ENCODE measurements around the gene FOSL2. TPM values are rescaled to one million over a fixed set of nuclear protein-coding genes. Genes with fewer than 3 reads are reported as not detected.
A peak's percentile ranks its signal among the peaks of the same experiment; 100 is the strongest.

FOSL2 gene
- polyA plus RNA-seq, 1 donor (not counting 4 experiments of a cell fraction or from before 2014, with no cell fraction given): 24.1 TPM

DNA sequence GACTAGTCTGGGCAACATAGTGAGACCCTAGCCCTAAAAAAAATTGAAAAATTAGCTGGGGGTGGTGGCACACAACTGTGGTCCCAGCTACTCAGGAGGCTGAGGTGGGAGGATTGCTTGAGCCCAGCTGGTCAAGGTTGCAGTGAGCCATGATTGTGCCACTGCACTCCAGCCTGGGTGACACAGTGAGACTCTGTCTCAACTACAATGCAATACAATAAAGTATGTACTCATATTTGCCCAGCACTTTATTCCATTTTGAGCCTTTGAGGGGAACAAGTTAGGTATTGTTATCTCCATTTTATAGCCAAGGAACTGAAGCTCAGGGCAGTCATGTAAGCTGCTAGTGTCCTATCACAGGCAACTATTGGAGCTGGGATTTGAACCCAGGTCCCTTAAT, 53.9 kb downstream of the FOSL2 start:
- Histone ChIP-seq H3K36me3 (ENCODE audit: control insufficient read depth in 2 of 2, extremely low read depth in 1 of 2, insufficient read depth in 2 of 2, low read length in 2 of 2) (no peaks in the 10 kb centered on the region), H3K4me1 (ENCODE audit: control insufficient read depth, extremely low read depth, insufficient read depth, low read length) (peaks cover 63% of the 10 kb centered on the region), H3K4me3 (ENCODE audit: control insufficient read depth in 2 of 3, extremely low read depth in 1 of 3, insufficient read depth in 2 of 3, low read depth in 1 of 3, low read length in 3 of 3) (no peak overlapping the region)

DNA sequence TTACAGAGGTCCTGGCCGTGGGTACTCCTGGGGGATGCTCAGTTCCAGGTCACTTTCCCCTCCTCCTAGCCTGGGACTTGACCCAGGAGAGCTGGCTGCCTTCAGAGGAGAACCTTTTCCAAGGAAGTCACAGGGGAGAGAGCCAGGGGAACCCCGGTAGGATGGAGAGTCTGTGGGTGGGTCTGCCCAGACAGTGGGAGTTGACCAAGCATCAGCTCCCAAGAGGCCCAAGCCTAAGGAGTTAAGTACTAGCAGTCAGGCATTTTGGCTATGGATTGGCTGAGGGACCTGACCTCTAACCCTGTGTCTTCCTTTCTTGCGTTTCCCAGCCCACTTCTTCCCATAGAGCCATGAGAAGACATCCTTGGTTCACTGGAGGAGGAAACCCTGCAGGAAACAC, 54.4 kb downstream of the FOSL2 start:
- H3K4me1 ChIP-seq (ENCODE audit: control insufficient read depth, extremely low read depth, insufficient read depth, low read length): peaks cover 59% of the 10 kb centered on the region
- no peak overlapping the region for H3K4me2 ChIP-seq (ENCODE audit: control insufficient read depth, extremely low read depth, insufficient read depth, low read depth, low read length)
- H3K27ac ChIP-seq (ENCODE audit: control insufficient read depth, insufficient read depth, low read length): peak overlapping the region; percentile 82
- dilution Hi-C loops (cut with MboI; ENCODE audit: extremely low pct_ligation_motif_present, low sequenced_read_pairs): no loop called here
- no peaks in the 10 kb centered on the region for H3K36me3 ChIP-seq (ENCODE audit: control insufficient read depth in 2 of 2, extremely low read depth in 1 of 2, insufficient read depth in 2 of 2, low read length in 2 of 2)
- DNase-seq (ENCODE audit: low read depth, low spot score) (no peak), FAIRE-seq (no peak)
- TF ChIP-seq, protein P1, sequence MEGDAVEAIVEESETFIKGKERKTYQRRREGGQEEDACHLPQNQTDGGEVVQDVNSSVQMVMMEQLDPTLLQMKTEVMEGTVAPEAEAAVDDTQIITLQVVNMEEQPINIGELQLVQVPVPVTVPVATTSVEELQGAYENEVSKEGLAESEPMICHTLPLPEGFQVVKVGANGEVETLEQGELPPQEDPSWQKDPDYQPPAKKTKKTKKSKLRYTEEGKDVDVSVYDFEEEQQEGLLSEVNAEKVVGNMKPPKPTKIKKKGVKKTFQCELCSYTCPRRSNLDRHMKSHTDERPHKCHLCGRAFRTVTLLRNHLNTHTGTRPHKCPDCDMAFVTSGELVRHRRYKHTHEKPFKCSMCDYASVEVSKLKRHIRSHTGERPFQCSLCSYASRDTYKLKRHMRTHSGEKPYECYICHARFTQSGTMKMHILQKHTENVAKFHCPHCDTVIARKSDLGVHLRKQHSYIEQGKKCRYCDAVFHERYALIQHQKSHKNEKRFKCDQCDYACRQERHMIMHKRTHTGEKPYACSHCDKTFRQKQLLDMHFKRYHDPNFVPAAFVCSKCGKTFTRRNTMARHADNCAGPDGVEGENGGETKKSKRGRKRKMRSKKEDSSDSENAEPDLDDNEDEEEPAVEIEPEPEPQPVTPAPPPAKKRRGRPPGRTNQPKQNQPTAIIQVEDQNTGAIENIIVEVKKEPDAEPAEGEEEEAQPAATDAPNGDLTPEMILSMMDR (optimal IDR thresholded peaks at IDR 0.05 in 1 of 3, IDR thresholded peaks at IDR 0.05 in 1 of 3, conservative IDR thresholded peaks at IDR 0.05 in 1 of 3; ENCODE audit: extremely low read depth in 1 of 3, insufficient read depth in 2 of 3, low read length in 3 of 3): no peak
- no peak for TF ChIP-seq EZH2 (IDR thresholded peaks at IDR 0.05; ENCODE audit: low read length)
- no peaks in the 10 kb centered on the region for H3K27me3 ChIP-seq (ENCODE audit: control insufficient read depth, extremely low read depth, insufficient read depth, low read length)
- H3K9me3 ChIP-seq (ENCODE audit: control insufficient read depth, low read depth, low read length): no peaks in the 10 kb centered on the region
- H4K20me1 ChIP-seq (ENCODE audit: control insufficient read depth, extremely low read depth, insufficient read depth, low read length): no peaks in the 10 kb centered on the region
- no peak overlapping the region for H2AFZ ChIP-seq (ENCODE audit: control insufficient read depth, low read length)
- H3K4me3 ChIP-seq (ENCODE audit: control insufficient read depth in 2 of 3, extremely low read depth in 1 of 3, insufficient read depth in 2 of 3, low read depth in 1 of 3, low read length in 3 of 3): no peak overlapping the region
- no peak overlapping the region for H3K9ac ChIP-seq (ENCODE audit: control insufficient read depth, extremely low read depth, insufficient read depth, low read length)
- H3K9me1 ChIP-seq (ENCODE audit: control insufficient read depth, extremely low read depth, insufficient read depth, low read length): peaks cover 3% of the 10 kb centered on the region
- H3K79me2 ChIP-seq (ENCODE audit: control insufficient read depth, insufficient read depth, low read length): no peaks in the 10 kb centered on the region

More for the DNA sequence above, 53.9 kb downstream of the FOSL2 start:
- Histone ChIP-seq H2AFZ (ENCODE audit: control insufficient read depth, low read length) (no peak overlapping the region), H3K9me3 (ENCODE audit: control insufficient read depth, low read depth, low read length) (no peaks in the 10 kb centered on the region), H3K4me2 (ENCODE audit: control insufficient read depth, extremely low read depth, insufficient read depth, low read depth, low read length) (peak overlapping the region; percentile 71), H3K9me1 (ENCODE audit: control insufficient read depth, extremely low read depth, insufficient read depth, low read length) (peaks cover 3% of the 10 kb centered on the region), H3K27me3 (ENCODE audit: control insufficient read depth, extremely low read depth, insufficient read depth, low read length) (no peaks in the 10 kb centered on the region), H3K27ac (ENCODE audit: control insufficient read depth, insufficient read depth, low read length) (peak overlapping the region; percentile 82), H3K9ac (ENCODE audit: control insufficient read depth, extremely low read depth, insufficient read depth, low read length) (peak overlapping the region; percentile 58), H3K79me2 (ENCODE audit: control insufficient read depth, insufficient read depth, low read length) (no peaks in the 10 kb centered on the region), H4K20me1 (ENCODE audit: control insufficient read depth, extremely low read depth, insufficient read depth, low read length) (no peaks in the 10 kb centered on the region)
- DNase-seq (ENCODE audit: low read depth, low spot score): no peak
- TF ChIP-seq, protein P1 (optimal IDR thresholded peaks at IDR 0.05 in 1 of 3, IDR thresholded peaks at IDR 0.05 in 1 of 3, conservative IDR thresholded peaks at IDR 0.05 in 1 of 3; ENCODE audit: extremely low read depth in 1 of 3, insufficient read depth in 2 of 3, low read length in 3 of 3): no peak
- no peak for TF ChIP-seq EZH2 (IDR thresholded peaks at IDR 0.05; ENCODE audit: low read length)
- no peak for FAIRE-seq
- dilution Hi-C loops (cut with MboI; ENCODE audit: extremely low pct_ligation_motif_present, low sequenced_read_pairs): no loop called here
